ENCODE measurements around the gene ARL14. TPM values are rescaled to one million over a fixed set of nuclear protein-coding genes. Genes with fewer than 3 reads are reported as not detected.

ARL14 gene
- total RNA-seq, 2 donors from 2014 or later = not detected

DNA sequence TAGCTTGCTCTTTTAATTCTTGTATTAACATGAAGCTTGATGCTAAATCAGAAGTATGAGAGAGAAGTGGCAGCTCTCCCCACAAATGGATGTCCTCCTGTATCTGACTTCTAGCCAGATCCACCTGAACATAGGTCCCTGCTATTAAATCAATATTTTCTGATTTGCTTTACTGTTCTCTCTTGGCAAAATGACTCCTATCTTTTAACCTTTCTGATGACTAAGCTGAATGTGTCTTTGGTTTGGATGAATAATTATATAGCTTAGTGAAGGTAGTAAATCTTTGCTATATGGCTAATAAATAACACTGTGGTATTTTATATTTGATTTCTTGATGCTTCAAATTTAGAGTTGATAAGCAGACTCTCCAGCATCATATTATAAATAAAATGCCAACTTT, 28.3 kb upstream of the ARL14 start:
- H3K27ac ChIP-seq = no peak overlapping the region
- intact Hi-C loops (cut with DNase I) = no loop called here
- no peak for DNase-seq (ENCODE audit: low spot score)

GRCh38 chr3:160649596-160649995, 27.4 kb upstream of the ARL14 start:
- Histone ChIP-seq H3K27me3 (replicated peaks; ENCODE audit: insufficient read depth) (no peaks in the 10 kb centered on the region), H3K4me3 (no peak overlapping the region), H3K36me3 (no peaks in the 10 kb centered on the region), H3K27ac (no peak overlapping the region), H3K9me3 (no peaks in the 10 kb centered on the region), H3K4me1 (replicated peaks) (no peaks in the 10 kb centered on the region)
- intact Hi-C loops (cut with DNase I) = no loop called here
- no peak for TF ChIP-seq POLR2A (IDR thresholded peaks at IDR 0.05)
- TF ChIP-seq POLR2AphosphoS5 (IDR thresholded peaks at IDR 0.05) = no peak
- TF ChIP-seq, protein P1, sequence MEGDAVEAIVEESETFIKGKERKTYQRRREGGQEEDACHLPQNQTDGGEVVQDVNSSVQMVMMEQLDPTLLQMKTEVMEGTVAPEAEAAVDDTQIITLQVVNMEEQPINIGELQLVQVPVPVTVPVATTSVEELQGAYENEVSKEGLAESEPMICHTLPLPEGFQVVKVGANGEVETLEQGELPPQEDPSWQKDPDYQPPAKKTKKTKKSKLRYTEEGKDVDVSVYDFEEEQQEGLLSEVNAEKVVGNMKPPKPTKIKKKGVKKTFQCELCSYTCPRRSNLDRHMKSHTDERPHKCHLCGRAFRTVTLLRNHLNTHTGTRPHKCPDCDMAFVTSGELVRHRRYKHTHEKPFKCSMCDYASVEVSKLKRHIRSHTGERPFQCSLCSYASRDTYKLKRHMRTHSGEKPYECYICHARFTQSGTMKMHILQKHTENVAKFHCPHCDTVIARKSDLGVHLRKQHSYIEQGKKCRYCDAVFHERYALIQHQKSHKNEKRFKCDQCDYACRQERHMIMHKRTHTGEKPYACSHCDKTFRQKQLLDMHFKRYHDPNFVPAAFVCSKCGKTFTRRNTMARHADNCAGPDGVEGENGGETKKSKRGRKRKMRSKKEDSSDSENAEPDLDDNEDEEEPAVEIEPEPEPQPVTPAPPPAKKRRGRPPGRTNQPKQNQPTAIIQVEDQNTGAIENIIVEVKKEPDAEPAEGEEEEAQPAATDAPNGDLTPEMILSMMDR (IDR thresholded peaks at IDR 0.05) = no peak
- DNase-seq (ENCODE audit: low spot score) = no peak
- WGBS = 88% methylated on average over 3 of the region's 3 CpGs

More for the DNA sequence above, 28.3 kb upstream of the ARL14 start:
- Histone ChIP-seq H3K36me3 (no peaks in the 10 kb centered on the region), H3K27me3 (replicated peaks; ENCODE audit: insufficient read depth) (no peaks in the 10 kb centered on the region), H3K4me1 (replicated peaks) (no peaks in the 10 kb centered on the region), H3K9me3 (no peaks in the 10 kb centered on the region), H3K4me3 (no peak overlapping the region)
- no peak for TF ChIP-seq POLR2AphosphoS5 (IDR thresholded peaks at IDR 0.05)
- TF ChIP-seq, protein P1 (IDR thresholded peaks at IDR 0.05) = no peak
- no peak for TF ChIP-seq POLR2A (IDR thresholded peaks at IDR 0.05)

DNA sequence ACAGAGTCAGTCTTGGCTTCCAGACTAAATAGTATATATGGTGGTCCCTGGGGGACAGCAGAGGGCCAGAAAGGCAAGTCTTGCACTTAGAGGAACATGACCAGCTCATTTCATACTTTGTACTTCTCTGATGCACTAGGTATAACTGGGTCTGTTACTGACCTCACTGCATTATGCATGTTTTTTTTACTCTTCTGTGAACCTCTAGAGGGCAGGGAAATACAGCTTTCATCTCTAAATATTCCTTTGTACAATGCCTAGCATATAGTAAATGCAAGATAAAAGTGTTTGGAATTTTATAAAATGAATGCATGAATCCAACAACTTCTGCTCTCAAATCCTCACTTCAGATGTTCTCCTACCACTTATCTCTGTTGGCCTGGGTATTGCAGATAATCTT, 23.4 kb upstream of the ARL14 start:
- intact Hi-C loops (cut with DNase I) = no loop called here
- H3K27ac ChIP-seq = no peak overlapping the region
- no peak overlapping the region for H3K4me3 ChIP-seq
- DNase-seq (ENCODE audit: low spot score) = no peak
- no peaks in the 10 kb centered on the region for H3K9me3 ChIP-seq
- H3K4me1 ChIP-seq (replicated peaks) = no peaks in the 10 kb centered on the region
- H3K27me3 ChIP-seq (replicated peaks; ENCODE audit: insufficient read depth) = no peaks in the 10 kb centered on the region
- TF ChIP-seq POLR2A (IDR thresholded peaks at IDR 0.05) (no peak), POLR2AphosphoS5 (IDR thresholded peaks at IDR 0.05) (no peak)
- TF ChIP-seq, protein P1 (IDR thresholded peaks at IDR 0.05) = no peak
- no peaks in the 10 kb centered on the region for H3K36me3 ChIP-seq

DNA sequence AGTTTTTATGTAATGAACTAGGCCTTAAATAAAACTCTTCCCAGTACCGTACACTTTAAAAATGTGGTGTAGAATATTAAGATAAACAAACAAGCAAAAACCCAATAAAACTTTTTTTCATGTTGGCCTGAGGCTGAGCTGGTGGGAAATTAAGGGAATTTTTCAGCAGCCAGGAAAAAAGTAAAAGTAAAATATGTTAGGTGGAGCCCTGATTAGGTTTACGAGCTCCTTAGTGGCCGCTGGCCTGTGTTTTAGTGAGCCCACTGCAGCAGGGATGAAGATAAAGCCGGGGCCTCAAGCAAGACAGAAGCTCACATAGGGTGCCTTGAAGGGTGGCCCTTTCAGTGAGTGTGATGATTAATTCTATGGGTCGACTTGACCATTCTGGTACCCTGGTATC, 16.1 kb upstream of the ARL14 start:
- no peak overlapping the region for H3K4me3 ChIP-seq
- H3K4me1 ChIP-seq (replicated peaks) = no peaks in the 10 kb centered on the region
- no peaks in the 10 kb centered on the region for H3K27me3 ChIP-seq (replicated peaks; ENCODE audit: insufficient read depth)
- intact Hi-C loops (cut with DNase I) = no loop called here
- TF ChIP-seq, protein P1 (IDR thresholded peaks at IDR 0.05) = no peak
- TF ChIP-seq POLR2AphosphoS5 (IDR thresholded peaks at IDR 0.05) = no peak
- no peak for TF ChIP-seq POLR2A (IDR thresholded peaks at IDR 0.05)
- H3K36me3 ChIP-seq = no peaks in the 10 kb centered on the region
- WGBS = 44% methylated on average over 5 of the region's 5 CpGs
- H3K9me3 ChIP-seq = no peaks in the 10 kb centered on the region
- DNase-seq (ENCODE audit: low spot score) = no peak
- H3K27ac ChIP-seq = no peak overlapping the region

GRCh38 chr3:160661660-160662059, 15.3 kb upstream of the ARL14 start:
- WGBS = 59% methylated on average over 1 of the region's 1 CpG
- intact Hi-C loops (cut with DNase I) = no loop called here

More at GRCh38 chr3:160661660-160662059, 15.3 kb upstream of the ARL14 start:
- DNase-seq (ENCODE audit: low spot score) = no peak
- TF ChIP-seq POLR2AphosphoS5 (IDR thresholded peaks at IDR 0.05) (no peak), POLR2A (IDR thresholded peaks at IDR 0.05) (no peak)
- TF ChIP-seq, protein P1 (IDR thresholded peaks at IDR 0.05) = no peak
- no peaks in the 10 kb centered on the region for H3K27me3 ChIP-seq (replicated peaks; ENCODE audit: insufficient read depth)
- no peaks in the 10 kb centered on the region for H3K36me3 ChIP-seq
- no peak overlapping the region for H3K27ac ChIP-seq
- no peaks in the 10 kb centered on the region for H3K4me1 ChIP-seq (replicated peaks)
- no peak overlapping the region for H3K4me3 ChIP-seq
- H3K9me3 ChIP-seq = no peaks in the 10 kb centered on the region
